Hippocampal formation (tissue), 2 donors: Measurements from ENCODE around the gene SRF.
A peak's percentile ranks its signal among the peaks of the same experiment; 100 is the strongest.

Experiments used
- DNase-seq, 2 donors: peaks; one replicate each; lab custom pipeline; 2025; lab: John Stamatoyannopoulos, UW

SRF gene

DNA sequence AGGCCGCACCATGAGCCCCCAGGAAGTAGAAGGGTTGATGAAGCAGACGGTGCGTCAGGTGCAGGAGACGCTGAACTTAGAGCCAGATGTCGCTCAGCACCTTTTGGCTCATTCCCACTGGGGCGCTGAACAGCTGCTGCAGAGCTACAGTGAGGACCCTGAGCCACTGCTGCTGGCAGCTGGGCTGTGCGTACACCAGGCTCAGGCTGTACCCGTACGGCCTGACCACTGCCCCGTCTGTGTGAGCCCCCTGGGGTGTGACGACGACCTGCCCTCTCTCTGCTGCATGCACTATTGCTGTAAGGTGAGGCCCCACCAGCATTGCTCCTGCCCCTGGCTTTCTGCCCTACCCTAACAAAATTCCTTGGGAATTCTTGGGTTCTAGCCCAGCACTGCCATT lies 45.1 kb downstream of the SRF start:
- DNase-seq, result no peak

DNA sequence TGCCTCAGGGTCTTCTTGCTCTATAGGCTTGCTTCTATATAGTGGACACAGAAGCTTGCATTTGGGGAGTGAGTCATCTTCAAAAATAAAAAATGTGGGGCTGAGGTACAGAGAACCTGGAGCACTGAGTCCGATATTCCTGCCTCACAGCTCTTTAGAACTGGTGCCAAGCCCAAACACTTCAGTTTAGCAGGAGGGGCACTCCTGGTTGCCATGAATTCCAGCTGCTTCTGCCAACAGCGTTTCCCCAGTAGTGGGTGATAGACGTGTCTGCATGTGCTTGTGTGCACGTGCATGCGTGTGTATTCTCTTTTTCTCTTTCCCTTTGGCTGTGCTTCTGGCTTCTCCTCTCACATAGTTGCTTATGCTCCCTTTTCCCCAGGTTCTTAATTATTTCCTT lies 46.3 kb downstream of the SRF start:
- no peak for DNase-seq

DNA sequence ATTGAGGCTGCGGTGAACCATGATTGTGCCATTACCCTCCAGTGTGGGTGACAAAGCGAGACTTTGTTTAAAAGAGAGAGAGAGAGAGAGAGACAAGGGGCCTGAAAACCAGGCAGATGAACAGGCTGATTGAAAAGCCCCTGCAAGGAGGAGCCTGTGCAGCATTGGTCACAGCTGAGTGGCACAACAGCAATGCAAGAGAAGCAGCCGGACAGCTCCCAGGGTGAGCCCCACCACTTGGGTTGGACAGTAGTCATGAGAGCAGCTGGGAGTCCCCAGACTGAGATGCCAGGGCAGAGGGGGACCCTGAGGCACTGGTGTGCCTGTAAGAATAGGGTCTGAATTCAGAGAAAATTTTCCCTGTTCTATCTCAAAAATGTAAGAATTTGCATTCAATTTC lies 48.0 kb downstream of the SRF start:
- no peak for DNase-seq

- no peak for DNase-seq
Measured at GRCh38 chr6:43219814-43220213, 48.7 kb downstream of the SRF start.

GRCh38 chr6:43220439-43220951 lies 49.4 kb downstream of the SRF start:
- DNase-seq, result no peak

DNA sequence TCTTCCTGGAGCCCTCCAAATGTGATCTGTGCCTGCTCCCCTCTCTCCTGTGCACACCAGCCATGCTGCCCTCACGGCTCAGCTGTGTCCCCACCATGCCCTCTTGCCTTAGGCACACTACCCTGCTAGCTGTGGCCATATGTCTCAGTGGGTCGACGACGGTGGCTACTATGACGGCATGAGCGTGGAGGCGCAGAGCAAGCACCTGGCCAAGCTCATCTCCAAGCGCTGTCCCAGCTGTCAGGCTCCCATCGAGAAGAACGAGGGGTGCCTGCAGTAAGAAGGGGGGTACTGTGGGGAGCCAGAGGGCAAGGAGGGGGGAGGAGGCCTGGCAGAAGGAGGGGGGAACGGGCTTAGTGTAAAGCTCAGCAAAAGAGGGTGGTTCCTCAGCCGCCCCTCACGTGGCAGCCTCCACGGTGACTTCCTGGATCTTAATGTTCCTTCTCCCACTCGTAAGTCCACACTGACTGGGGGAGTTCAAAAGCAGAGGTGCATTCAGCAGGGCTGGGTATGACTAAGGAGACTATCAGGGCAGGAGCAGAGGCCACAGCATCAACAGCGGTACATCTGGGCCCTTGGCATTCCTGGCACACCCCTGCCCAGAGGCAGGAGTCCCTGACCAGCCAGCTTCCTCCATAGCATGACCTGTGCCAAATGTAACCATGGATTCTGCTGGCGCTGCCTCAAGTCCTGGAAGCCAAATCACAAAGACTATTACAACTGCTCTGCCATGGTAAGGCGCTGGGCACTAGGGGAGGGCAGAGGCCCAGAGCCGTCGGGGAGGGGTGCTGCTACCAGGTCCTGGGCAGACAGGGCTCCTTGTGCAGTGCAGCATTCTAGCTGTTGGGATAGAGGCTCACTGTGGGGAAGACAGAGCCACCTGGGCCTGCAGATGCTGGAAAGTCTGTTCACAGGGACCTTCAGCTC lies 50.2 kb downstream of the SRF start:
- DNase-seq, result peak; percentile 1 to 7

GRCh38 chr6:43222418-43223059 lies 51.5 kb downstream of the SRF start:
- DNase-seq, result no peak

DNA sequence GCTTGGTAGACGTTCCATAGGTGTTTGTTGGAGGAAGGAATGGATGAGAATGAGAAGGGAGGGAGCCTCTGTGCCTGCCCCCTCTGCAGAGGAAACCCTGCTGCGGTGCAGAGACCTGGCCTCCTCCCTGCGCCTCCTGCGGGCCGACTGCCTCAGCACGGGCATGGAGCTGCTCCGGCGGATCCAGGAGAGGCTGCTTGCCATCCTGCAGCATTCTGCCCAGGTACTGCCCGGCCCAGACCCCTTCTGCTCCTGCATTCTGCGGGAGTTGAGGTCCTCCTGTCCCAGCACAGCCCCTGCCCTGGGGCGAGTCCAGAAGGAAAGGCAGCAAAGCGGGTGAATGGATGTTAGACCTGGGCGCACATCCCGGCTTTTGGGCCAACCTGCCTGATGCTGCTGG lies 52.1 kb downstream of the SRF start:
- DNase-seq, result no peak

DNA sequence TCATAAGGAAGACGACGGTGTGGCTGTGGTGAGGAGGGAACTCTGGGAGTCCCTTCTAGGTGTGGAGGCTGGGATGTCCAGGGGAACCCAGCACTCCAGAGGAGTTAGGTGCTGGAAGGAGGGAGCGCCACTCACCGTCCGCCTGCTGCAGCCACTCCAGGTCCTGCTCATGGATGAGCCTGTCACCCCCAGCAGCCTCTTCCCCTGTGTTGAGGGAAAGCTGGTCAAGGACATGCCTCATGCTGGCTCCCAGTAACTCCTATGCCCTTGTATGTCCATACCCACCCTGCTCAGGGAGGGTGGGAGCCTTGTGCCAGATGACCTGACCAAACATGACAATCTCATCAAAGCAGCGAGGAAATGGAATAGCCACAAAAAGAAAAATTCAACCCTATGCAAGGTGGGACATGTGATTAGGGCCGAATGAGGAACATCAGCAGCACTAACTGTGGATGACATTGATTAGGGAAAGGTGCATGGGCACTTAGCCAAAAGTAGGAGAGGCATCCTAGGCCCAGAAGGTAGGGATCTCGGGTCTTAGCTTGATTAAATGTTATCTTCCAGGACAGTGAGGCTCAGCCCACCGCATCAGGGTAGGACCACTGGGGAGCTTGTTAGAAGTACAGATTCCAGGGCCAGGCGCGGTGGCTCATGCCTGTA lies 55.3 kb downstream of the SRF start:
- DNase-seq, result no peak

GRCh38 chr6:43228951-43229802 lies 58.1 kb downstream of the SRF start, which contains the start of gene DNPH1:
Gene DNPH1 (minus strand): TSS chr6:43229481. CDS start chr6:43229456, 25 bp downstream.
- DNase-seq, result peak; percentile 46 to 72

DNA sequence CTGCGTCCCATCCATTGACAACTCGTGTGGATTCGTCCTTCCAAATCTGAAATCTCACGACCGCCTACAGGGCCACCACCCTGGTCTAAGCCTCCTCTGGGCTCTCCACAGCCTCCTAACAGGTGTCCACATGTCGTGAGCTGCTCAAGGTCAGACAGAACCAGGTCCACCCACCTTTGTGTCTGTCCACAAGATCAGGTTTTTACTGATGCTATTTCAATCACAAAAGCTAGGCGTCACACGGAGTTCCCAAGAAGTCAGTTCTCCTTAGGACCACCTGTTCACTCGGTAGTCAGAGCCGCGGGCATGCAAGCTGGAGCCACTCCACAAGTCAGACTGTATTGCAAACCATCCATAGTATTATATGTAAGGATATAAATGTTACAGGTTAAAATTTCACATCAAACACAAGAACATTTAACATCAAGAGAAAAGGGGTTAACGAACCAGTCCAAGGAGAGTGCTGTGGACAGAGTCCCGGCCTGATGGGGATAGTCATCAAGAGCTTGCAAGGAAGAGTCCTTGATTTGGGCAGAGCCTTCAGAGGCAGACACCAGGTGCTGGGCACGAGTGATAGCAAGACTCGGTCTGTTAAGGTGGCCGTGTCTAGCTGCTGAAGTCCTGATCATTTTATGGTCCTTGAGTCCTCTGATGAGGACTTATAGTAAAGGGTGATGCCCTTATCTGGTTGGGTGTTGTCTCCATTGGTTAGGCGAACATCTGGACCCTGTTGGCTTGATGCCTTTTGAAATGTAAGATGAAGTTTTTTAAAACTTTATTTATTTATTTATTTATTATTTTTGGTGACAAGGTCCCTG lies 58.9 kb downstream of the SRF start:
- no peak for DNase-seq

GRCh38 chr6:43231053-43231452 lies 60.0 kb downstream of the SRF start:
- no peak for DNase-seq
